HCT116 (cell line): ENCODE results near the gene RCOR2. TPM values are rescaled to one million over a fixed set of nuclear protein-coding genes. Genes with fewer than 3 reads are reported as not detected.

Experiments
- ATAC-seq: fragments of 200-7000 bp; cut with Tn5 transposase; 2 replicates; pipeline ENCODE4 v1.9.1; 2020; ENCODE audit warnings: mild to moderate bottlenecking, moderate library complexity
- Bru-seq: library from RNA; stranded (reverse); fragments of 400-500 nt; gene quantifications from one replicate; lab custom pipeline; 2021; lab: Mats Ljungman, UMichigan
- BruChase-seq, 2 experiments: library from RNA; stranded (reverse); fragments of 400-500 nt; gene quantifications; one replicate each; lab custom pipeline; 2021; lab: Mats Ljungman, UMichigan
- BruUV-seq: library from RNA; stranded (reverse); fragments of 400-500 nt; replicated peaks from 2 replicates; lab custom pipeline; 2021; lab: Mats Ljungman, UMichigan
- CTCF ChIA-PET: fragments of 300-600 bp; sonication (Branson Sonifier 250); formaldehyde crosslinking; loops from one replicate; lab custom pipeline; 2021; ENCODE audit warnings: antibody characterized with exemption; lab: Charles Lee
- POLR2A ChIA-PET: fragments of 300-600, 350-600 bp; sonication (Branson Sonifier 250); formaldehyde crosslinking; loops from one replicate; lab custom pipeline; 2021; ENCODE audit warnings: antibody characterized with exemption; lab: Charles Lee
- RAD21 ChIA-PET, 2 experiments: fragments of 300-600 bp; sonication (Branson Sonifier 250); formaldehyde crosslinking; loops; one replicate each; lab custom pipeline; 2023; ENCODE audit warnings: low total read pairs in 2 of 2; ENCODE audit not compliant: uncharacterized antibody in 2 of 2, unreplicated experiment in 2 of 2, low non-redundant PET in 1 of 2; lab: Charles Lee
- DNase-seq: peaks from one replicate; pipeline ENCODE4 v3.0.0-alpha.2; 2010; ENCODE audit warnings: low read depth, low spot score
- H2AFZ ChIP-seq: fragments of 200-600 bp; shearing (Covaris generic), sonication (generic); 2 replicates; pipeline ENCODE4 v1.6.1; 2017; ENCODE audit warnings: low read depth, mixed run types, mixed read lengths, antibody characterized with exemption, low read length; ENCODE audit not compliant: poor library complexity, severe bottlenecking
- H3K27ac ChIP-seq: 2 replicates; pipeline ENCODE4 v1.5.1; 2012; ENCODE audit warnings: low read depth, low read length
- H3K27me3 ChIP-seq: fragments of 200-600 bp; sonication (generic); 2 replicates; pipeline ENCODE4 v1.6.1; 2016; ENCODE audit warnings: mixed run types, low read length, mixed read lengths; ENCODE audit not compliant: insufficient read depth
- H3K36me3 ChIP-seq, 2 experiments: fragments of 200-500 bp in 1 of 2; fragments of 200-600 bp in 1 of 2; sonication (Bioruptor generic) in 1 of 2; sonication (generic) in 1 of 2; 2 replicates each; pipeline versions ENCODE4 v1.5.1 to v1.6.1; 2014 to 2016; ENCODE audit warnings: low read length in 2 of 2, inconsistent platforms in 1 of 2, mixed read lengths in 1 of 2, mixed run types in 1 of 2; ENCODE audit not compliant: insufficient read depth in 2 of 2, control insufficient read depth in 1 of 2
- H3K4me1 ChIP-seq, 2 experiments: fragments of 200-600 bp in 1 of 2; sonication (generic) in 1 of 2; 2 replicates each; pipeline versions ENCODE4 v1.5.1 to v1.6.1; 2012 to 2017; ENCODE audit warnings: low read length in 2 of 2, inconsistent platforms in 1 of 2, mild to moderate bottlenecking in 1 of 2, mixed read lengths in 1 of 2, mixed run types in 1 of 2, moderate library complexity in 1 of 2; ENCODE audit not compliant: insufficient read depth in 2 of 2, control insufficient read depth in 1 of 2
- H3K4me2 ChIP-seq: fragments of 200-600 bp; sonication (generic); 2 replicates; pipeline ENCODE4 v1.6.1; 2017; ENCODE audit warnings: mixed run types, low read length, mixed read lengths
- H3K4me3 ChIP-seq, 2 experiments: fragments of 200-600 bp in 1 of 2; sonication (generic) in 1 of 2; replicated peaks in 1 of 2; 2 replicates each; pipeline ENCODE4 v1.5.1; 2011 to 2016; ENCODE audit warnings: low read length in 2 of 2, control low read depth in 1 of 2, low read depth in 1 of 2, mild to moderate bottlenecking in 1 of 2, mixed read lengths in 1 of 2, mixed run types in 1 of 2
- H3K79me2 ChIP-seq: fragments of 200-600 bp; sonication (generic); 2 replicates; pipeline ENCODE4 v1.6.1; 2017; ENCODE audit warnings: mild to moderate bottlenecking, mixed run types, low read length, moderate library complexity, mixed read lengths; ENCODE audit not compliant: insufficient read depth
- H3K9ac ChIP-seq: fragments of 200-600 bp; sonication (generic); 2 replicates; pipeline ENCODE4 v1.6.1; 2016; ENCODE audit warnings: low read length, mixed read lengths
- H3K9me2 ChIP-seq: fragments of 200-600 bp; sonication (generic), shearing (Covaris generic); 2 replicates; pipeline ENCODE4 v1.6.1; 2017; ENCODE audit warnings: mixed run types, mild to moderate bottlenecking, moderate library complexity; ENCODE audit not compliant: insufficient read depth
- H3K9me3 ChIP-seq, 2 experiments: fragments of 200-500 bp in 1 of 2; fragments of 200-600 bp in 1 of 2; sonication (Bioruptor generic) in 1 of 2; sonication (generic) in 1 of 2; 2 replicates each; pipeline ENCODE4 v1.6.1; 2014 to 2017; ENCODE audit warnings: low read length in 2 of 2, mixed read lengths in 2 of 2, inconsistent platforms in 1 of 2, low read depth in 1 of 2, mild to moderate bottlenecking in 1 of 2, mixed run types in 1 of 2, moderate library complexity in 1 of 2; ENCODE audit not compliant: control insufficient read depth in 1 of 2, insufficient read depth in 1 of 2
- H4K20me1 ChIP-seq: fragments of 200-600 bp; sonication (generic), shearing (Covaris generic); 2 replicates; pipeline ENCODE4 v1.6.1; 2017; ENCODE audit warnings: mixed run types, mild to moderate bottlenecking, moderate library complexity; ENCODE audit not compliant: insufficient read depth
- CEBPB ChIP-seq: IDR thresholded peaks from 2 replicates; pipeline ENCODE4 v1.6.1; 2012; ENCODE audit warnings: low read depth
- EGR1 ChIP-seq: IDR thresholded peaks from 2 replicates; pipeline ENCODE4 v1.6.1; 2012; ENCODE audit warnings: low read depth
- EZH2 ChIP-seq: fragments of 200-600 bp; sonication (generic); IDR thresholded peaks from 2 replicates; pipeline ENCODE4 v1.6.1; 2017; ENCODE audit warnings: antibody characterized with exemption, mixed run types
- JUND ChIP-seq: IDR thresholded peaks from 2 replicates; pipeline ENCODE4 v1.6.1; 2012
- POLR2A ChIP-seq: IDR thresholded peaks from 2 replicates; pipeline ENCODE4 v1.7.0; 2011; ENCODE audit warnings: borderline replicate concordance; ENCODE audit not compliant: insufficient read depth, insufficient read length; ENCODE audit errors: extremely low read depth
- POLR2AphosphoS5 ChIP-seq: IDR thresholded peaks from 2 replicates; pipeline ENCODE4 v1.6.1; 2011; ENCODE audit warnings: mild to moderate bottlenecking, low read depth, low read length, moderate library complexity
- SIN3A ChIP-seq: IDR thresholded peaks from 2 replicates; pipeline ENCODE4 v1.6.1; 2012; ENCODE audit warnings: low read depth
- SP1 ChIP-seq: IDR thresholded peaks from 2 replicates; pipeline ENCODE4 v1.6.1; 2012; ENCODE audit warnings: low read depth
- TCF7L2 ChIP-seq: IDR thresholded peaks from 2 replicates; pipeline ENCODE4 v1.7.0; 2011; ENCODE audit warnings: borderline replicate concordance, inconsistent platforms; ENCODE audit not compliant: insufficient read depth, insufficient read length; ENCODE audit errors: extremely low read depth
- YY1 ChIP-seq: IDR thresholded peaks from 2 replicates; pipeline ENCODE4 v1.6.1; 2011; ENCODE audit warnings: low read length, low read depth, moderate library complexity, mild to moderate bottlenecking; ENCODE audit not compliant: insufficient replicate concordance; ENCODE audit errors: extremely low read depth
- intact Hi-C: fragments of 100-400 bp; cut with micrococcal nuclease; formaldehyde crosslinking; loops from 2 replicates; pipeline ENCODE4 v1.10.0; 2022
- long read RNA-seq: library from polyadenylated mRNA; unstranded; transcript quantifications from one replicate; pipeline ENCODE4 v2.0.0, GENCODE V29; 2021; ENCODE audit not compliant: unreplicated experiment
- polyA plus RNA-seq: library from polyadenylated mRNA; unstranded; fragments of >200 nt; gene quantifications from 2 replicates; pipeline ENCODE4 v1.2.1, GENCODE V29; 2012; ENCODE audit warnings: missing spikeins
- total RNA-seq: library from RNA; stranded (reverse); gene quantifications from one replicate; pipeline ENCODE4 v1.2.1, GENCODE V29; 2021; ENCODE audit not compliant: unreplicated experiment
- TF ChIP-seq, protein P1 (sequence below), 3 experiments: fragments of 200-600 bp in 1 of 3; sonication (generic) in 1 of 3; IDR thresholded peaks in 2 of 3; conservative IDR thresholded peaks in 1 of 3; 2 replicates each; pipeline ENCODE4 v1.5.1; 2012 to 2017; ENCODE audit warnings: low read depth in 2 of 3, low read length in 2 of 3, antibody characterized with exemption in 1 of 3, borderline replicate concordance in 1 of 3, control low read depth in 1 of 3, mild to moderate bottlenecking in 1 of 3, mixed read lengths in 1 of 3, mixed run types in 1 of 3, moderate library complexity in 1 of 3; ENCODE audit not compliant: insufficient read depth in 1 of 3

RCOR2 gene
- total RNA-seq = 10.8 TPM
- polyA plus RNA-seq = 13.7 and 14.7 TPM in 2 replicates
- percentile 41 among the genes with signal in this experiment for Bru-seq, nascent RNA
- percentile 59 among the genes with signal in this experiment for BruChase-seq, experiment 1, labeled RNA remaining after a 6-hour chase
- percentile 57 among the genes with signal in this experiment for BruChase-seq, experiment 2, labeled RNA remaining after a 2-hour chase
- long read RNA-seq, partial matches to known transcripts = 0 of 1 reads
- long read RNA-seq, other reads (novel, unspliced or antisense) = 0 of 1 reads

- POLR2A ChIA-PET = interaction anchor here (0.7 to 1.4 kb wide), 6 partner anchors 17 to 364 kb away, joined by 3 to 5 read pairs (median 4); no protein-coding TSS in a partner anchor
- ATAC-seq (peak; percentile 38), DNase-seq (no peak)
- Histone ChIP-seq H3K27ac (peak within 1 kb of the TSS; percentile 98), H3K36me3 (no peaks in the 10 kb centered on the region), H3K79me2 (no peaks in the 10 kb centered on the region), H3K9me3 (no peaks in the 10 kb centered on the region), H4K20me1 (no peaks in the 10 kb centered on the region), H3K27me3 (no peaks in the 10 kb centered on the region), H3K4me1 (peaks cover 30 to 55% of the 10 kb centered on the region in 2 experiments), H3K9ac (peak within 1 kb of the TSS; percentile 83), H2AFZ (no peak within 1 kb of the TSS), H3K4me3 (peak within 1 kb of the TSS; percentile 55 to 64), H3K4me2 (peak within 1 kb of the TSS; percentile 94), H3K9me2 (no peaks in the 10 kb centered on the region)
- intact Hi-C loops = loop anchor here (2.0 kb wide), 1 partner anchor 58 kb away; the partner anchor contains the start of gene COX8A
- TF ChIP-seq YY1 (peak; percentile 17), EGR1 (no peak), SIN3A (no peak), SP1 (no peak), POLR2AphosphoS5 (peak; percentile 88)
- no TSS peak for BruUV-seq
- CTCF ChIA-PET = interaction anchor here (1.0 to 2.7 kb wide), 2 partner anchors 11 to 28 kb away, joined by 3 to 24 read pairs; no protein-coding TSS in a partner anchor
- RAD21 ChIA-PET = interaction anchor here (0.6 to 1.3 kb wide), 7 partner anchors 17 to 227 kb away, joined by 3 to 6 read pairs (median 4); partner anchors contain the start of genes MARK2 (in 1 of the 2) and NAA40 (in 1 of the 2)
Measured at GRCh38 chr11:63916837-63917691, at the start of gene RCOR2. RCOR2 (minus strand) TSS chr11:63917164; CDS start chr11:63916456, 708 bp downstream.

- H3K27me3 ChIP-seq = no peaks in the 10 kb centered on the region
- H3K9me3 ChIP-seq = no peaks in the 10 kb centered on the region
- DNase-seq = no peak
- H2AFZ ChIP-seq = no peak overlapping the region
- no peak overlapping the region for H3K9ac ChIP-seq
- no peaks in the 10 kb centered on the region for H3K4me1 ChIP-seq
- TF ChIP-seq POLR2A (no peak), EZH2 (no peak), JUND (no peak), CEBPB (no peak), YY1 (no peak), SIN3A (no peak), TCF7L2 (no peak)
- TF ChIP-seq, protein P1, sequence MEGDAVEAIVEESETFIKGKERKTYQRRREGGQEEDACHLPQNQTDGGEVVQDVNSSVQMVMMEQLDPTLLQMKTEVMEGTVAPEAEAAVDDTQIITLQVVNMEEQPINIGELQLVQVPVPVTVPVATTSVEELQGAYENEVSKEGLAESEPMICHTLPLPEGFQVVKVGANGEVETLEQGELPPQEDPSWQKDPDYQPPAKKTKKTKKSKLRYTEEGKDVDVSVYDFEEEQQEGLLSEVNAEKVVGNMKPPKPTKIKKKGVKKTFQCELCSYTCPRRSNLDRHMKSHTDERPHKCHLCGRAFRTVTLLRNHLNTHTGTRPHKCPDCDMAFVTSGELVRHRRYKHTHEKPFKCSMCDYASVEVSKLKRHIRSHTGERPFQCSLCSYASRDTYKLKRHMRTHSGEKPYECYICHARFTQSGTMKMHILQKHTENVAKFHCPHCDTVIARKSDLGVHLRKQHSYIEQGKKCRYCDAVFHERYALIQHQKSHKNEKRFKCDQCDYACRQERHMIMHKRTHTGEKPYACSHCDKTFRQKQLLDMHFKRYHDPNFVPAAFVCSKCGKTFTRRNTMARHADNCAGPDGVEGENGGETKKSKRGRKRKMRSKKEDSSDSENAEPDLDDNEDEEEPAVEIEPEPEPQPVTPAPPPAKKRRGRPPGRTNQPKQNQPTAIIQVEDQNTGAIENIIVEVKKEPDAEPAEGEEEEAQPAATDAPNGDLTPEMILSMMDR (IDR thresholded peaks at IDR 0.05 in 2 of 3, conservative IDR thresholded peaks at IDR 0.05 in 1 of 3; ENCODE audit: borderline replicate concordance in 1 of 3, insufficient read depth in 1 of 3, low read depth in 2 of 3, low read length in 2 of 3) = no peak
- TF ChIP-seq, all 23 proteins: peak for 0
- ChIA-PET POLR2A (no interaction called here), CTCF (interaction anchor here (1.3 kb wide), 1 partner anchor 21 kb away, joined by 4 read pairs; no protein-coding TSS in a partner anchor), RAD21 (no interaction called here)
- BruUV-seq = no TSS peak
- Histone ChIP-seq H3K9me2 (no peaks in the 10 kb centered on the region), H3K4me3 (no peak overlapping the region), H3K79me2 (no peaks in the 10 kb centered on the region), H3K36me3 (no peaks in the 10 kb centered on the region), H3K4me2 (no peak overlapping the region), H3K27ac (no peak overlapping the region), H4K20me1 (no peaks in the 10 kb centered on the region)
- no peak for ATAC-seq
- intact Hi-C loops = no loop called here
Measured at GRCh38 chr11:63966444-63966843, 49.5 kb upstream of the RCOR2 start.
